Stomach smooth muscle (tissue), 2 donors: ENCODE data around the gene PIK3R4.

Experiments used
- H3K27ac ChIP-seq: one replicate; pipeline ENCODE4 v1.7.0; 2013; ENCODE audit warnings: mild to moderate bottlenecking, low read length, inconsistent platforms
- H3K27me3 ChIP-seq, 2 donors: one replicate each; pipeline ENCODE4 v1.7.0; 2013; ENCODE audit warnings: low read length in 2 of 2; ENCODE audit not compliant: insufficient read depth in 2 of 2, control insufficient read depth in 1 of 2
- H3K36me3 ChIP-seq, 2 donors: one replicate each; pipeline ENCODE4 v1.7.0; 2013; ENCODE audit warnings: low read length in 2 of 2; ENCODE audit not compliant: control insufficient read depth in 2 of 2, insufficient read depth in 2 of 2
- H3K4me1 ChIP-seq: one replicate; pipeline ENCODE4 v1.7.0; 2013; ENCODE audit warnings: low read length; ENCODE audit not compliant: control insufficient read depth, insufficient read depth
- H3K4me3 ChIP-seq, 2 donors: one replicate each; pipeline ENCODE4 v1.7.0; 2013; ENCODE audit warnings: low read length in 2 of 2
- H3K9ac ChIP-seq, 2 donors: one replicate each; pipeline ENCODE4 v1.7.0; 2013; ENCODE audit warnings: low read length in 2 of 2, mild to moderate bottlenecking in 1 of 2
- H3K9me3 ChIP-seq, 2 donors: one replicate each; pipeline ENCODE4 v1.7.0; 2013; ENCODE audit warnings: low read length in 2 of 2; ENCODE audit not compliant: control insufficient read depth in 2 of 2
- donor health status: healthy.
- donor health status: Pancreatic carcinoma.

PIK3R4 gene

DNA sequence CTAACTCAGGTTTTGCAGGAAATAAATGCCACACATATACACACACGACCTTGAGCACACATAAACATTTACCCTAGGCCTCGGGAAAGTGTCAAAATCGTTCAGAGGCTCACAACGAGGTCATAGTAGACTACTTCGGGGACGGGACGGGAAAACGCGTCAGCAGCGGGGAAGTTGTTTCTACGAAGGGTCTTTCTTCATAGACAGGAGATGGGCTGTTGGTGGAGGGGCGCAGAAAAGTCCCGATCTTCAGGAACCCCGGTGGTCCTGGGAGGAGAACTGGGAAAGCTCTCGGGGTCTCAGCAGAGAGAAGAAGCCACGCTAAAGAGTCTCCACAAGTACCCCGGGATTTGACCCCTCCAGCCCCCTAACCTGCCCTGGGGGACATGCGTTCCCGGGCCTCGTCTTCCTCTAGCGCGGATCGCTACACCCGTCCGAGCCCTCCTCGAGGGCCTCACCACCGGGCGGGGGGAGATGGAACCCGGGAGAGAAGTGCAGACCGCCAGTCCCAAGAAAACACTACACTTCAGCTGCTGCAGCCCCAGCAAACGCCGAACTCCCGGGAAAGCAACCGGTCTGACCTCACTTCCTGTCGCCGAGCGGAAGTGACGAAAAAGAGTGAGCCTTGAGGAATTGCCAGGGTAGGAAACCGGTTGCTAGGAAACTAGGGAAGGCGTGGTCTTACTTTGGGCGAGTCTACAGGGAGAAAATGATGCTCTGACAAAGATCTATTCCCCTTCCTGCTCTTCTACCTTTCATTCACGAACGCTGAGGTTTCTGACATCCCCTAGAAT, at the start of gene PIK3R4:
Gene PIK3R4 (minus strand): TSS at position 584 of the 794 bp plus-strand sequence. CDS start 1,611 bp downstream, outside the sequence.
- H3K27me3 ChIP-seq, result no peaks in the 10 kb centered on the region
- peak within 1 kb of the TSS; percentile 84 to 99 for H3K4me3 ChIP-seq
- H3K9ac ChIP-seq, result peak within 1 kb of the TSS; percentile 82 to 94
- H3K4me1 ChIP-seq, result peaks cover 22% of the 10 kb centered on the region
- peak within 1 kb of the TSS; percentile 88 for H3K27ac ChIP-seq
- no peaks in the 10 kb centered on the region for H3K9me3 ChIP-seq
- H3K36me3 ChIP-seq, result peaks cover 7 to 9% of the 10 kb centered on the region in 2 donors

DNA sequence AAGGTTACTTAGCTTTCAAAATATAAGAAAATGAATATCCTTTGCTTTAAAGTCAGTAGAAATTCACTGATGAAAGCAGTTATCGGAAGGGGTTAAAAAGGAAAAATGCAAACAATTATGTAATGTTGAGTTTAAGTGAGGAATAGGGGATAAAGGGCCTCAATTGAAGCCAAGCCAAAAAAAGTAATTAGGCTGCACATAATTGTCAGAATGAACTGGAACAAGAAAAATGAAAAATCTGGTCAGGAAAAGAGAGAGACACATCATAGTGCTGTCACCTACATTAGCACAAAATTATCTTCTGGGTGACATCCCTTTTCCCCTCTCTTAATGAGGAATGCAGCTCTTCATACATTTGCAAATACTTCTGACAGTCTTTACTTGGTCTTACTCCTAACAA, 48.8 kb upstream of the PIK3R4 start:
- Histone ChIP-seq H3K9me3 (no peaks in the 10 kb centered on the region), H3K27me3 (no peaks in the 10 kb centered on the region), H3K4me3 (no peak overlapping the region), H3K27ac (no peak overlapping the region), H3K36me3 (no peaks in the 10 kb centered on the region), H3K9ac (no peak overlapping the region), H3K4me1 (no peaks in the 10 kb centered on the region)

DNA sequence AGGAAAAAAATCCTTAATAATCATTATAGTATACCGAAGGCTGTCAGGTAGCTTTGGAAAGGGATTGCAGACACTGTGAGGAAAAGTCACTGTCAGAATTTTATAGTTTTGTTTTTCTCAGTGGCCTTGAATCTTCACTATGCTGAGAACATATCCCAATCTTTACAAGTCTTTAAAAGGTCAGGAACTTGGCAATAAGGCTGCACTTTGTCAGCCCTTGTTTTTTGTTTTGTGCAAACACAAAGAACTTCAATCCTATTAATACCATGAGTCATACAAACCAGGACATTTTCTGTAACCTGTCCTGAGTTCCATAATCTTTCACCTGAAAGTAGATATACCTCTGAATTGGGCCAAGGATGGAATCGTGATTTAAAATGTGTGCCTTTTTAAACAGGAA, 45.6 kb upstream of the PIK3R4 start:
- no peaks in the 10 kb centered on the region for H3K36me3 ChIP-seq
- H3K27me3 ChIP-seq, result no peaks in the 10 kb centered on the region
- H3K4me3 ChIP-seq, result no peak overlapping the region
- H3K4me1 ChIP-seq, result no peaks in the 10 kb centered on the region
- no peak overlapping the region for H3K9ac ChIP-seq
- no peaks in the 10 kb centered on the region for H3K9me3 ChIP-seq
- H3K27ac ChIP-seq, result no peak overlapping the region

DNA sequence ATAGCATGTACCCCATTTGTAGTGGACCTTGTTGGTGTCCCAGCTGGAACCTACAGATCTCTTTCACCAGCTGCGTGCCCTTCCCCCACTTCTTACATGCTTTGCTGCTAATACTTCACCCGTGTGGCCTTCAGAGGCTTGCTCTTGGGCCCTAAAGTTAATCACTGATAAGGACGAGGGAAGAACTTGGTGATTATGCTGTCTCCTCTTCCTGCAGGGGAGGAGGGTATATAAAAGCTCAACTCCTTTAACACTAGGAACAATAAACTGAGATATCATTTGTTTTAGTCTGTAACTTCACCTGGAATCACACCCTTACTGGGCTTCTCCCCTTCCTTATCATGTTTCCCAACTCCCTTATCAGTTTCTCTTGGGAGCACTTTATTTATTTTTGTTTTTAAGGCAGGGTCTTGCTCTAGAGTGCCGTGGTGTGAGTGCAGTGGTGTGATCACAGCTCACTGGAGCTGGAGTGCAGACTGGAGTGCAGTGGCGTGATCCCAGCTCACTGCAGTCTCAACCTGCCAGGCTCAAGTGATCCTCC, 43.2 kb upstream of the PIK3R4 start:
- H3K4me3 ChIP-seq, result no peak overlapping the region
- H3K36me3 ChIP-seq, result no peaks in the 10 kb centered on the region
- no peaks in the 10 kb centered on the region for H3K9me3 ChIP-seq
- no peaks in the 10 kb centered on the region for H3K4me1 ChIP-seq
- no peak overlapping the region for H3K27ac ChIP-seq
- no peaks in the 10 kb centered on the region for H3K27me3 ChIP-seq
- H3K9ac ChIP-seq, result no peak overlapping the region

DNA sequence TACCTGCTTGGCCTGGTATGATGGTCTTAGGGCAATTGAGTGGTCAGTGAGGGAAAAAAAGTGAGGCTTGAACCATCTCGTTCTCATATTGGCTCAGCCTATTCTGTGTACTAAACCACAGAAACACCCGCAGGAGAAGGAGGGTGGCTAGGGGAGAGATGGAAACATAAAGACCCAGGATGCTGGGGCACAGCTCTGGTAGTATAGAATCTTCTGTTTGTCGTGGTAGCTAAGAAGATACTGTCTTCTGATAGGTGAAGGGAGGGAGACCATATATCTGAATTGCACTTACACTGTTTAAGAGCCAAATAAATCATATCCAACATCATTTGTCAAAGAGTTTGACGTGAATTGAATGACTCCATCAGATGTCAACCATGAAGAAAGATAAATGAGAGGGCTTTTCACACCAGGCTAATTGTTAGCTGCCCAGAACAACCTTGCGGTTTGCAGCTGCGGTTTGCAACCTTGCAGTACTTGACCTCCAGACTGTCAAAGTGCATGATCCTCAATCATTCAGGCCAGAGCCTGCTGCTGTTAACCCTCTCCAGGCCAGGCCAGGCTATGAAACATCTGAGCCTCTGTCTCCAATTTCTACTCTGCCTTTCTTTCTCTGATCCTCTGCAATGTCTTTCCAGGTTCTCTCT, 40.9 kb upstream of the PIK3R4 start:
- Histone ChIP-seq H3K27me3 (no peaks in the 10 kb centered on the region), H3K4me3 (no peak overlapping the region)

DNA sequence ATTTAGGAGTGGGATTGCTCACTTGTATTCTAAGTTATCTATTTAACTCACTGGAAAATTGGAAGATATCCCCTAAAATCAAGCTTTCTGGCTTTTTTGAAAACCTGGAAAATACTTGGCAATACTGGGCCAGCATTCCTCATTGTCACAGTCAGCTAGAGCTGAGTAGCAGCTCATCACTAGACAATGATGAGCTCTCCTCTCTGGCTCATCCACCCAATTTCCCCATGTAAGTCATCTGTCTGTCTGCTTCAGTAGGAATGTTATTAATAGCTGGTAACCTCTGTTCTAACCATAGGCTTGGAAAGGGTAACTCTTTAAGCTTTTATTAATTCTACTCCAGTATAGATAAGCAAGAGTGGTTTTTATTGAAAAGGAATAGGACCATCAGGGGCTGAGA, 39.7 kb upstream of the PIK3R4 start:
- Histone ChIP-seq H3K4me1 (no peaks in the 10 kb centered on the region), H3K9ac (no peak overlapping the region), H3K27ac (no peak overlapping the region), H3K36me3 (no peaks in the 10 kb centered on the region), H3K4me3 (no peak overlapping the region), H3K27me3 (no peaks in the 10 kb centered on the region), H3K9me3 (no peaks in the 10 kb centered on the region)

More for the DNA sequence above, 40.9 kb upstream of the PIK3R4 start:
- no peak overlapping the region for H3K27ac ChIP-seq
- H3K9me3 ChIP-seq, result no peaks in the 10 kb centered on the region
- no peaks in the 10 kb centered on the region for H3K4me1 ChIP-seq
- H3K36me3 ChIP-seq, result no peaks in the 10 kb centered on the region
- H3K9ac ChIP-seq, result no peak overlapping the region

DNA sequence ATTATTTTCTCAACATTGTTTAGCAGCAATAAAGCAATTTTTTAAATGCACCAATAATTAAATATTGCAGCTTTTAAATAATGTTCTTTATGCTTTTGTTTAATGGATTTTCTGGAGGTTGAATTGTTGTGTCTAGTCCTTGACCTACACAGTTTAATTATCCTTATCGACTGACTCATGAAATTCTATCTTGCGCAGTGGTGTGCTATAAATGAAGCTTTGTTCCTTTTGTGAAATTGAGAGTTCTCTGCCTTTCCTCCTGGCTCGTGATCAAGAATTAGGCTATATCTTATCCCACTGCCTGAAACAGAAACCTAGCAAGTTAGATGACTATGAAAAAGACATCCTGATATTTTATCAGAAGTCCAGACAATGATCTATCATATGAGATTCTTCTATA, 37.0 kb upstream of the PIK3R4 start:
- no peaks in the 10 kb centered on the region for H3K36me3 ChIP-seq
- H3K4me3 ChIP-seq, result no peak overlapping the region
- no peaks in the 10 kb centered on the region for H3K9me3 ChIP-seq
- no peak overlapping the region for H3K9ac ChIP-seq
- H3K4me1 ChIP-seq, result no peaks in the 10 kb centered on the region
- no peak overlapping the region for H3K27ac ChIP-seq
- H3K27me3 ChIP-seq, result no peaks in the 10 kb centered on the region

DNA sequence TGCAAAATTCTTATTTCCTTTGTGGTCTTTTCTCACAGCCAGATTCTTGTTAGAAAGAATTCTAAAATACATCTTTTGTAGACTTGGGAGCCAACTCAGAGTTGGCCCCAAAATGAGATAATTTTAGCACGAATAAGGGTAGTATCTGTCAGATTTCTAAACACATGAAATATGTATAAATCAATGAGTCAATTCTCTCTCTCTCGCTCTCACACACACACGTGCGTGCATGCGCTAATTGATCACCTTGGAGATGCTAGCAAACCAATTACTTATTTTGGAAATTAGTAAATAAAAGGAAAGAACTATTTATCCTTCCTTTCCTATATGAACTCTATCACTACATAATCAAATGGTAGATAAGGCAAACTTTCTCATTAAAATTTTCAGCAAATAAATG, 32.9 kb upstream of the PIK3R4 start:
- no peaks in the 10 kb centered on the region for H3K4me1 ChIP-seq
- H3K4me3 ChIP-seq, result no peak overlapping the region
- H3K9ac ChIP-seq, result no peak overlapping the region
- H3K27ac ChIP-seq, result no peak overlapping the region
- no peaks in the 10 kb centered on the region for H3K36me3 ChIP-seq
- H3K27me3 ChIP-seq, result no peaks in the 10 kb centered on the region
- no peaks in the 10 kb centered on the region for H3K9me3 ChIP-seq

DNA sequence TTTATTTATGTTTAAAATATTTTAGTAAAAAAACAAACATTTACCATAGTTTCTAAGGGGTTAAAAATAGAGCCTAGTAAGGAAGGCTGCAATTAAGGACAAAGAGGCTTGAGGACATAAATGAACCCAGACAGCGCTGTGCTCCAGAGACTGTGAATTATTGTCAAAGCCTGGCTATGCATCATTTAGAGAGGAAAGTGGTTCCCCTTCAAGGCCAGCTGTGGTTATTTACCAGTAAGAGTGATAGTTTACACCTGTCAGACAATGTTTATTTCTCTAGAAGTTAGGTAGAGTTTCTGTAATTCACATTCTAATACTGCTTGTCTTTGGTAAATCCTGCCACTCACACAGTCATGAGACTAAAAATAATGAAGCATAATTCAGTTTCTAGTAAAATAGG, 32.4 kb upstream of the PIK3R4 start:
- H3K9ac ChIP-seq, result no peak overlapping the region
- no peak overlapping the region for H3K27ac ChIP-seq
- H3K9me3 ChIP-seq, result no peaks in the 10 kb centered on the region
- H3K4me1 ChIP-seq, result no peaks in the 10 kb centered on the region
- no peaks in the 10 kb centered on the region for H3K27me3 ChIP-seq
- H3K36me3 ChIP-seq, result no peaks in the 10 kb centered on the region
- no peak overlapping the region for H3K4me3 ChIP-seq

DNA sequence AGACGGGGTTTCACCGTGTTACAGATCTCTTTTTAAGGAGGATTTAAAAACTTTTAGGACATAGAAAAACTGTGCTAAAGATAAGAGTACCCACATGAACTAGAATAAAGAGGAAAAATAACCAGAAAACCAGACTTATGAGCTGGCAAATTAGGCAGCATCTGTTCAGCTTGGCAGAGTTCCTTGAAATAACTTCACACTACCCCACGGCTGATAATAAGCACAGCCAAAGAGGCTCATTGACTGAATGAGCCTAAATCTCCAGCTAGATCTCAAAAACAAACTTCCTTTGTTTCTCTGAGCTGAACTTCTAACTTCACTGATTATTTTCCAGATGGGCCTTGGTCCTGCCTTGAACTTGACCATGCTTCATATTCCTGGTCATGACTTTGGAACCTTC, 26.7 kb upstream of the PIK3R4 start:
- no peak overlapping the region for H3K9ac ChIP-seq
- H3K27ac ChIP-seq, result no peak overlapping the region
- no peaks in the 10 kb centered on the region for H3K36me3 ChIP-seq
- no peak overlapping the region for H3K4me3 ChIP-seq
- H3K4me1 ChIP-seq, result no peaks in the 10 kb centered on the region
- no peaks in the 10 kb centered on the region for H3K9me3 ChIP-seq
- no peaks in the 10 kb centered on the region for H3K27me3 ChIP-seq

DNA sequence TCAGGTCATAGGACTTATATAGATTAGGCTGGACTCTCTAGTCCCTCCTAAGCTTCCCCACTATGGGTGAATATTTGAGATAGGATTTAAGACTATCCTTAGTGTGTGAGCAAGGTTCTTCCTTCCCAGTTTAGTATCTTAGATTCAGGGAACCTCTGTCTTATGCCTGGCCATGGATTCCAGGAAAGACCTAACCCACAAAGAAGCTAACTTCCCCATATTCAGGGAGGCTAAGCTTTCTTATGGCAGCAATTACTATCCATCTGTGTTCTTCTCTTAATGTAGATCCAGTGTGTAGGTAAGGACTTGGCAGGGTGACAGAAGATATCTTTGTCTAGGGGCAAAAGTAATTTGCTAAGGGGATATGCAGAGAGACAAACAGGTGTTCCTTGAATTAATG, 25.5 kb upstream of the PIK3R4 start:
- Histone ChIP-seq H3K36me3 (no peaks in the 10 kb centered on the region), H3K4me1 (no peaks in the 10 kb centered on the region), H3K27ac (no peak overlapping the region), H3K9me3 (no peaks in the 10 kb centered on the region), H3K9ac (no peak overlapping the region), H3K4me3 (no peak overlapping the region), H3K27me3 (no peaks in the 10 kb centered on the region)
